Stimulated activated CD8-positive, alpha-beta memory T cell treated with anti-CD3 and anti-CD28 coated beads, Interleukin-7, amount 100 ng/mL, for 1 hour (primary cell): ENCODE results near the gene PI4KA.
"Not testable (repeated sequence)": the region's sequence is repeated elsewhere in the genome, so short reads cannot be mapped to it uniquely, and the experiment has no call there.

ENCODE experiments used
- DNase-seq, 2 donors: peaks; one replicate each; pipeline ENCODE4 v3.0.0-alpha.2; 2020; ENCODE audit warnings: low read depth in 2 of 2

Gene PI4KA

GRCh38 chr22:20696056-20696455, 162.6 kb downstream of the PI4KA start:
- DNase-seq, result not testable (repeated sequence)

GRCh38 chr22:20695205-20695604, 163.4 kb downstream of the PI4KA start:
- DNase-seq, result not testable (repeated sequence)

GRCh38 chr22:20694256-20694655, 164.4 kb downstream of the PI4KA start:
- not testable (repeated sequence) for DNase-seq

- DNase-seq, result not testable (repeated sequence)
Observed at GRCh38 chr22:20692926-20693325, 165.7 kb downstream of the PI4KA start.

GRCh38 chr22:20690586-20691317, 167.9 kb downstream of the PI4KA start:
- DNase-seq, result not testable (repeated sequence)

- DNase-seq, result not testable (repeated sequence)
Observed at GRCh38 chr22:20687356-20688172, 171.0 kb downstream of the PI4KA start.

GRCh38 chr22:20685764-20686163, 172.8 kb downstream of the PI4KA start:
- DNase-seq, result not testable (repeated sequence)

- DNase-seq, result not testable (repeated sequence)
Observed at GRCh38 chr22:20678792-20679435, 179.7 kb downstream of the PI4KA start.

- no peak for DNase-seq
Observed at GRCh38 chr22:20677684-20678242, 180.8 kb downstream of the PI4KA start.

- not testable (repeated sequence) for DNase-seq
Observed at GRCh38 chr22:20675613-20676012, 183.0 kb downstream of the PI4KA start.

- no peak for DNase-seq
Observed at GRCh38 chr22:20674998-20675397, 183.6 kb downstream of the PI4KA start.

GRCh38 chr22:20673295-20674195, 185.1 kb downstream of the PI4KA start:
- no peak for DNase-seq

- no peak for DNase-seq
Observed at GRCh38 chr22:20672732-20673131, 185.9 kb downstream of the PI4KA start.

GRCh38 chr22:20672082-20672424, 186.6 kb downstream of the PI4KA start:
- DNase-seq, result no peak

GRCh38 chr22:20671409-20672081, 187.1 kb downstream of the PI4KA start:
- DNase-seq, result no peak

- not testable (repeated sequence) for DNase-seq
Observed at GRCh38 chr22:20670457-20671261, 188.0 kb downstream of the PI4KA start.

GRCh38 chr22:20669884-20670283, 188.7 kb downstream of the PI4KA start:
- DNase-seq, result not testable (repeated sequence)

GRCh38 chr22:20669471-20669870, 189.1 kb downstream of the PI4KA start:
- not testable (repeated sequence) for DNase-seq

GRCh38 chr22:20668769-20669168, 189.8 kb downstream of the PI4KA start:
- not testable (repeated sequence) for DNase-seq

GRCh38 chr22:20668226-20668625, 190.4 kb downstream of the PI4KA start:
- not testable (repeated sequence) for DNase-seq
